ENCODE results near the gene CDC34. TPM values are rescaled to one million over a fixed set of nuclear protein-coding genes. Genes with fewer than 3 reads are reported as not detected.

The CDC34 gene
- total and polyA plus RNA-seq, 9 of the 15 experiments (the other 6 are each of a cell fraction or from before 2014, with no cell fraction given) = 0.80 to 203 (median 65.5) TPM

- TF ChIP-seq ZNF766 (CRISPR knock-in tag; conservative IDR thresholded peaks at IDR 0.05) (no peak), EHMT2 (IDR thresholded peaks at IDR 0.05) (peak; percentile 97), NEUROD1 (IDR thresholded peaks at IDR 0.05; ENCODE audit: borderline replicate concordance, low read depth, low read length, partially characterized antibody) (no peak), SAFB2 (IDR thresholded peaks at IDR 0.05; ENCODE audit: borderline replicate concordance, low read depth, low read length, severe bottlenecking) (no peak), ID3 (CRISPR knock-in tag; IDR thresholded peaks at IDR 0.05) (no peak), ID3 (tag; IDR thresholded peaks at IDR 0.05) (no peak), ZNF318 (IDR thresholded peaks at IDR 0.05; ENCODE audit: borderline replicate concordance in 1 of 2, low read depth in 1 of 2) (no peak), ZSCAN29 (IDR thresholded peaks at IDR 0.05) (no peak), ZNF75A (CRISPR knock-in tag; IDR thresholded peaks at IDR 0.05) (no peak), ATF7 (IDR thresholded peaks at IDR 0.05) (no peak), NCOA1 (IDR thresholded peaks at IDR 0.05; ENCODE audit: low read depth) (peak; percentile 71; the same call in 1 of the 2 replicates), ZNF232 (CRISPR knock-in tag; IDR thresholded peaks at IDR 0.05) (0 out of 2 replicates have a peak, but pooled peaks have one; percentile 29), DNMT1 (IDR thresholded peaks at IDR 0.05) (no peak), PTTG1 (tag; IDR thresholded peaks at IDR 0.05; ENCODE audit: low read depth) (no peak), FOSL1 (tag; conservative IDR thresholded peaks at IDR 0.05) (no peak), PHF20 (IDR thresholded peaks at IDR 0.05; ENCODE audit: partially characterized antibody) (no peak), TOE1 (IDR thresholded peaks at IDR 0.05; ENCODE audit: borderline replicate concordance) (no peak), TOE1 (CRISPR knock-in tag; IDR thresholded peaks at IDR 0.05; ENCODE audit: borderline replicate concordance, low read depth) (no peak), HNRNPL (IDR thresholded peaks at IDR 0.05; ENCODE audit: low read depth, low read length) (no peak)
These were observed 59.8 kb downstream of the CDC34 start (continued) for GRCh38 chr19:591099-591958.

Data from K562 (cell line).